ENCODE data around the gene SSR1.

- no peak for TF ChIP-seq CTCF (conservative IDR thresholded peaks at IDR 0.05; ENCODE audit: low read depth in 2 of 2)
- no peak for TF ChIP-seq POLR2AphosphoS5 (IDR thresholded peaks at IDR 0.05; ENCODE audit: low read depth)
- TF ChIP-seq EZH2 (IDR thresholded peaks at IDR 0.05; ENCODE audit: low read depth, unreplicated experiment): no peak
- no peak for TF ChIP-seq STAT1 (IDR thresholded peaks at IDR 0.05; ENCODE audit: unreplicated experiment)
- no peak for TF ChIP-seq EZH2phosphoT487 (IDR thresholded peaks at IDR 0.05; ENCODE audit: unreplicated experiment)
- TF ChIP-seq CREB1 (CRISPR knock-in tag; IDR thresholded peaks at IDR 0.05; ENCODE audit: low read depth): no peak
- no peak for TF ChIP-seq ZNF331 (CRISPR knock-in tag; IDR thresholded peaks at IDR 0.05; ENCODE audit: low read depth)
- no peak for TF ChIP-seq REST (IDR thresholded peaks at IDR 0.05; ENCODE audit: unreplicated experiment)
- no peak for TF ChIP-seq JUNB (IDR thresholded peaks at IDR 0.05; ENCODE audit: unreplicated experiment)
Observed at GRCh38 chr6:7271205-7271534, 41.8 kb downstream of the SSR1 start.
